Measurements from ENCODE around the gene BMPR2. TPM values are rescaled to one million over a fixed set of nuclear protein-coding genes. Genes with fewer than 3 reads are reported as not detected.

The BMPR2 gene
- total RNA-seq, 1 experiment from 2014 or later: 34.9 TPM

DNA sequence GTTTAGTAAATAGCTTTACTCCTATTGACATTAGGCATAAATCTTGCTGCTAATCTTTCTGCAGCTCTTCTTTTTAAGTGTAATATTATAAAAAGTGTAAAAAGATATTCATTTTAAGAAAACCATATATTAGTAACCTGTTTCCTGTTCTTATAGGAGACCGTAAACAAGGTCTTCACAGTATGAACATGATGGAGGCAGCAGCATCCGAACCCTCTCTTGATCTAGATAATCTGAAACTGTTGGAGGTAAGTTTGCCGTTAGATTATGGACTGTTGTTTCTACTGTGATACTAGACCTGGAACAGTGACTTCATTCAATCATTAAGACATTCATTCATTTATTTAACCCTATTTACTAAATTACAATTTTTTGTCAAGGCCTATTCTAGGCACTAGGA, 138.6 kb downstream of the BMPR2 start:
- Histone ChIP-seq H3K4me3 (ENCODE audit: low read depth, low read length, poor library complexity, severe bottlenecking) (no peak overlapping the region), H3K27ac (ENCODE audit: low read depth, low read length, poor library complexity, severe bottlenecking) (no peak overlapping the region), H3K9me3 (ENCODE audit: low read depth, low read length, poor library complexity, severe bottlenecking) (no peaks in the 10 kb centered on the region), H3K4me1 (ENCODE audit: insufficient read depth, low read length, poor library complexity, severe bottlenecking) (no peaks in the 10 kb centered on the region), H3K36me3 (ENCODE audit: insufficient read depth, low read length, poor library complexity, severe bottlenecking) (peaks cover 9% of the 10 kb centered on the region), H3K27me3 (replicated peaks; ENCODE audit: insufficient read depth, low read depth, low read length, poor library complexity) (no peaks in the 10 kb centered on the region)
- intact Hi-C loops (cut with micrococcal nuclease; ENCODE audit: unreplicated experiment): no loop called here
- POLR2A ChIA-PET (ENCODE audit: low non-redundant PET): interaction anchor here (0.6 kb wide), 1 partner anchor 171 kb away, joined by 6 read pairs; no protein-coding TSS in a partner anchor
- DNase-seq (ENCODE audit: low spot score): no peak
- CTCF ChIA-PET: no interaction called here
- TF ChIP-seq EZH2 (IDR thresholded peaks at IDR 0.05; ENCODE audit: borderline replicate concordance, low read depth, low read length, poor library complexity, severe bottlenecking): no peak
- TF ChIP-seq, protein P1, sequence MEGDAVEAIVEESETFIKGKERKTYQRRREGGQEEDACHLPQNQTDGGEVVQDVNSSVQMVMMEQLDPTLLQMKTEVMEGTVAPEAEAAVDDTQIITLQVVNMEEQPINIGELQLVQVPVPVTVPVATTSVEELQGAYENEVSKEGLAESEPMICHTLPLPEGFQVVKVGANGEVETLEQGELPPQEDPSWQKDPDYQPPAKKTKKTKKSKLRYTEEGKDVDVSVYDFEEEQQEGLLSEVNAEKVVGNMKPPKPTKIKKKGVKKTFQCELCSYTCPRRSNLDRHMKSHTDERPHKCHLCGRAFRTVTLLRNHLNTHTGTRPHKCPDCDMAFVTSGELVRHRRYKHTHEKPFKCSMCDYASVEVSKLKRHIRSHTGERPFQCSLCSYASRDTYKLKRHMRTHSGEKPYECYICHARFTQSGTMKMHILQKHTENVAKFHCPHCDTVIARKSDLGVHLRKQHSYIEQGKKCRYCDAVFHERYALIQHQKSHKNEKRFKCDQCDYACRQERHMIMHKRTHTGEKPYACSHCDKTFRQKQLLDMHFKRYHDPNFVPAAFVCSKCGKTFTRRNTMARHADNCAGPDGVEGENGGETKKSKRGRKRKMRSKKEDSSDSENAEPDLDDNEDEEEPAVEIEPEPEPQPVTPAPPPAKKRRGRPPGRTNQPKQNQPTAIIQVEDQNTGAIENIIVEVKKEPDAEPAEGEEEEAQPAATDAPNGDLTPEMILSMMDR (conservative IDR thresholded peaks at IDR 0.05; ENCODE audit: low read depth, low read length): no peak
- BruUV-seq (replicated peaks): no TSS peak

- ChIA-PET CTCF (no interaction called here), POLR2A (ENCODE audit: low non-redundant PET) (no interaction called here)
- Histone ChIP-seq H3K9me3 (ENCODE audit: low read depth, low read length, poor library complexity, severe bottlenecking) (no peaks in the 10 kb centered on the region), H3K4me1 (ENCODE audit: insufficient read depth, low read length, poor library complexity, severe bottlenecking) (no peaks in the 10 kb centered on the region), H3K4me3 (ENCODE audit: low read depth, low read length, poor library complexity, severe bottlenecking) (no peak overlapping the region), H3K27ac (ENCODE audit: low read depth, low read length, poor library complexity, severe bottlenecking) (no peak overlapping the region), H3K36me3 (ENCODE audit: insufficient read depth, low read length, poor library complexity, severe bottlenecking) (peaks cover 12% of the 10 kb centered on the region), H3K27me3 (replicated peaks; ENCODE audit: insufficient read depth, low read depth, low read length, poor library complexity) (no peaks in the 10 kb centered on the region)
- intact Hi-C loops (cut with micrococcal nuclease; ENCODE audit: unreplicated experiment): no loop called here
- TF ChIP-seq EZH2 (IDR thresholded peaks at IDR 0.05; ENCODE audit: borderline replicate concordance, low read depth, low read length, poor library complexity, severe bottlenecking): no peak
- TF ChIP-seq, protein P1 (conservative IDR thresholded peaks at IDR 0.05; ENCODE audit: low read depth, low read length): no peak
- no peak for DNase-seq (ENCODE audit: low spot score)
- no TSS peak for BruUV-seq (replicated peaks)
Observed at GRCh38 chr2:202519453-202519852, 143.3 kb downstream of the BMPR2 start.

- Histone ChIP-seq H3K36me3 (ENCODE audit: insufficient read depth, low read length, poor library complexity, severe bottlenecking) (peaks cover 12% of the 10 kb centered on the region), H3K9me3 (ENCODE audit: low read depth, low read length, poor library complexity, severe bottlenecking) (no peaks in the 10 kb centered on the region), H3K27me3 (replicated peaks; ENCODE audit: insufficient read depth, low read depth, low read length, poor library complexity) (no peaks in the 10 kb centered on the region), H3K4me1 (ENCODE audit: insufficient read depth, low read length, poor library complexity, severe bottlenecking) (no peaks in the 10 kb centered on the region), H3K4me3 (ENCODE audit: low read depth, low read length, poor library complexity, severe bottlenecking) (no peak overlapping the region), H3K27ac (ENCODE audit: low read depth, low read length, poor library complexity, severe bottlenecking) (no peak overlapping the region)
- CTCF ChIA-PET: no interaction called here
- no TSS peak for BruUV-seq (replicated peaks)
- POLR2A ChIA-PET (ENCODE audit: low non-redundant PET): no interaction called here
- TF ChIP-seq, protein P1 (conservative IDR thresholded peaks at IDR 0.05; ENCODE audit: low read depth, low read length): no peak
- TF ChIP-seq EZH2 (IDR thresholded peaks at IDR 0.05; ENCODE audit: borderline replicate concordance, low read depth, low read length, poor library complexity, severe bottlenecking): no peak
- no peak for DNase-seq (ENCODE audit: low spot score)
- intact Hi-C loops (cut with micrococcal nuclease; ENCODE audit: unreplicated experiment): no loop called here
Observed at GRCh38 chr2:202521470-202521869, 145.3 kb downstream of the BMPR2 start.
